NCI-H2081 (cell line): ENCODE measurements around the gene CDH6.

Source experiments
- DNase-seq, 2 experiments: peaks; one replicate each; lab custom pipeline; 2025; lab: John Stamatoyannopoulos, UW

Gene CDH6

DNA sequence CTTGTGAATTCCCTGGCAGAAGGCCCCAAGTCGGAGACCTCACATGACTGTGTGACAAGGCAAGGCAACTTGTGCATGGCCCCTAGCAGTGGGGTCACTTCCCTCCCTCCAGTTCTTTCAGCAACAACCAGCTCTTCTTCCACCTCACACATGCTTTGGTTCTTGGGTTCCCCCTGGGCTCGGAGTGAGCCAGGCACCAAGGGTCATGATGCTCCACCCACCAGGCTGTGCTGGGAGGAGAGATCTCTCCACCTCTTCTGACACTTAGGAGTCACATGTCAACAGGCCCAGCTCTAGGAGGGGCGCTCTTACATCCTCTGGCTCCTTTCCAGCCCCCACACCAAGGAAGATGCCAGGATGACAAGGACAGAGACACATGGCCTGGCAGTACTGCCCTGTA lies 56.7 kb downstream of the CDH6 start:
- no peak for DNase-seq

DNA sequence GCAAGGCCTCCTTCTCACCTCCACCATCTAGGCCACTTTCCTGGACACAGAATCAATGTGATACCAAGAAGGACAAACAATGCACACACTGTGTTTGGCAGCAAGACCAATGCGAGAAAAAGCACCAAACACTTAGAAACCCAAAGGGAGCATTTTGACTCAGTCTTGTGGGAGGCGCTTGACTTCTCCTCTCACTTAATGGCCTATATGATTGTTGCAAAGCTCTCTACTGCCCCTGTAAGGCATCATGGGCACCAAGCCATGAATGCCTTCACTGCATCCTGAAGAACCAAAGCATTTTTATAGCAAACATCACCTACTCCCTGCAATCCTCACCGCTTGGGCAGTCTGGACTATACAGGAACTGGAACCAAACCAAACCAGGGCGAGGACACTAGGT lies 57.5 kb downstream of the CDH6 start:
- no peak for DNase-seq

DNA sequence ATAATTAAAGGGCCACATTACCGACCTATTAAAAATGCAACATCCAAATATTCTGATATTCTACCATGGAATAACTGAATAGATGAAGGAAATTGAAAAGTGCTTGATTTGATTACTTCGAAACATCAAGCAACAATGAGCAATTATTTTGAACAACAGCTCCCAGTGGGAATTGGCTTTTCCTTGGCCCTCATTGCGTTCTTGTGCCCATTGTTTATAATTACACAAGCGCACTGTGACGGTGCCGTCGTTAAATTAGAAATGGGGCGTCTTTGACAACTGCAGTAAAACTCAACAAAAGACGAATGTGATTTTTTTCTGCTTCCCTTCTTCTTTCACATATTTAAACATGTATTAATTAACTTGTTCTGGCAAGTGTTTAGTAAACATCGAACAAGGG lies 61.6 kb downstream of the CDH6 start:
- DNase-seq: peak in 1 of 2 experiments; percentile 52

DNA sequence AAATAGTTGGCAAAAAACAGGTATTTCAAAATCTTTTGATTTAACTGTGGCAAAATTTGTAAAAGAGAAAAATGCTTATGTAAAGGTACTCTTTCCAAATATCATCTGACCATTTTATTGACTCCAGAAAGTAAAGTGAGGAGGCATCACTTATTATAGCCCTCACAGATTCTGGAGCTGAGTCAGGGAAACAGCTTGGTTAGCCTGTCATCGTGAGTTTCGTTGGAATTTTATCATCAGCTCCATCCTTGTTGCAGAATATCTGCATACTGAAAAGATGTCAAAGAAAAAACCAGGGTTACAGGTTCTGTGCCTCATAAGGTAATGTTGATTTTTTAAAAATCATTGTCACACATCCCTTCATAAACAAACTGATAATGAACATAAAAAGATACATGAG lies 74.8 kb downstream of the CDH6 start:
- DNase-seq: no peak

DNA sequence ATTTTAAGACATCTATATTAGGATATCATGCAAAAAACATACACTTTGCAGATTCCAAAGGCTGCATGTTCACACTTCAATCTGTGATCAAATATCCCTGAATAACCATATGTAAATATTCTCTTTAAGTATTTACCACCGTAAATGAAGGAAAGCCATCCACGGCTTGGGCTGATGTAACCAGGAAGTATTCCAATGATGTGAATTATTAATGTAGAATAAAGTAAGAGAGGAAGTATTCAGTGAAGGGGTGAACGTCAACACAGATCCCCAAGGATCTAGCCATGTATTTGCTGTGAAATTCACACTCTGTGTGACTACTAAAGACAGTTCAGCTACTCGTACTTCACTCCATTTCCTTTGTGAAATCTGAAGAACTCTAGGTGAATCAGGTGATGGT lies 75.2 kb downstream of the CDH6 start:
- no peak for DNase-seq

DNA sequence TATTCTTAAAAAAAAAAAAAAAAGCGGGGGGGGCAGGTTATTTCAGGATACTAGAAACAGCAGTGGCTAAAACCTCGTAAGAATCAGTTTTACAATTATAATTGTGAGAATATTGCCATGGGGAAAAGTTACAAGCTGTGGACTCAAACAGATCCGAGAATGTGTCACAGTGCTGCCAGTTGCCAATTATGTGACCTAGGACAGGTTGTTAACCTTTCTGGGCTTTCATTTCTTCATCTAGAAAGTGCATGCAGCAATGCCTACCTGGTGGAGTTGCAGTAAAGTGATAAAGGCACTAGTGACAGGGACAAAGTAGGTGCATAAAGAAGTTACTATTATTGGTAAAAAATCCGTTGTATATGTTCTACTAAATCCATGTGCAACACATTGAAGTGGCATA lies 75.8 kb downstream of the CDH6 start:
- DNase-seq: no peak

DNA sequence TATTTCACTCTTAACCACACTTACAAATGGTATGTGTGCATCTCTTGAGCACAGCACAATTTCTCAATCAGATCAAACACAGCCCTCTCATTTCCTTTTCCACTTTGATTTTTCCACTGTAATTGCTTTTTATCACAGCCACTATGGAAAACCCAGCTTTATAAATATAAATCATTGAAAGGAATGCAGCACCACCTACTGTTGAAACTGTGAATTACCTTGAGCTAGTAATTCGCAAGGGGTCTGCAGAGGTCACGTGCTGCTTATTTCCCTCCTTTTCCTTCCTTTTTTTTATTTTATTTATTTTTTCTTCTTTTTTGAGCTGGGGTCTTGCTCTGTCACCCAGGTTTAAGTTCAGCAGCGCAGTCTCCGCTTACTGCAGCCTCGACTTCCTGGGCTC lies 76.9 kb downstream of the CDH6 start:
- DNase-seq: peak; percentile 74 to 76

DNA sequence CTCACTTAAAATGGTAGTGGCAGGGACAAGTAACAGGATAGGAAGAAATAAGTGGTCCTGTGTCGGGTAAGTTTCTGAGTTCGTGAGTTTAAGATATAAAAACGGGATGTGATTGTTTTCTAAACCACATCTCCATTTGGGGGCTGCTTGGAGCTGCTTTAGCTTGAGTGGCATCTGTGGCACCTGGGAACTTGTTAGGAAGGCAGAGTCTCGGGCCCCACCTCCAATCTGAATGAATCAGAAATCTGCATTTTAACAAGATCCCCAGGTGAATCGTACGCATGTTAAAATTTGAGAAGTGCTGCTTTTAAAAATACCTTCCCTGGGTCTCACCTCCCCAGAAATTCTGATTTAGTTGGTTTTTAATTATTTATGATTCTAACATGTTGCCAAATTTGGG lies 78.1 kb downstream of the CDH6 start:
- DNase-seq: no peak

DNA sequence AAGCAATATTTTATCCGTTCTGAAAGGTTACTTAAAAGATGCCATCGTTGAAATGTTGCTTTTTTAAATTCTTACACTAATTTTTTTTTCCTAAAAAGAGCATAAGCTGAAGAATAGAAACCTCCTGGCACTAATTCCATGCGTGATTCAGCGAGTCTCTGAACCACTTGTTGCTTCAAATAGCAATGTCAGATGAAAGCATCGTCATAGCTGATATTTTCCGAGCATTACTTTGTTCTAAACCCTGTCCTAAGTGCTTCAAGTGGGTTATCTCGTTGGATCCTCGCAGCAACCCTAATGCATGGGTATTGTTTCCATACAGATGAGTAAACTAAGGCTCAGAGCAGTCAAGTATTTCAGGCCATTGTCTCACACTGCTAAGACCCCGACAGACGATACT lies 79.7 kb downstream of the CDH6 start:
- DNase-seq: no peak

DNA sequence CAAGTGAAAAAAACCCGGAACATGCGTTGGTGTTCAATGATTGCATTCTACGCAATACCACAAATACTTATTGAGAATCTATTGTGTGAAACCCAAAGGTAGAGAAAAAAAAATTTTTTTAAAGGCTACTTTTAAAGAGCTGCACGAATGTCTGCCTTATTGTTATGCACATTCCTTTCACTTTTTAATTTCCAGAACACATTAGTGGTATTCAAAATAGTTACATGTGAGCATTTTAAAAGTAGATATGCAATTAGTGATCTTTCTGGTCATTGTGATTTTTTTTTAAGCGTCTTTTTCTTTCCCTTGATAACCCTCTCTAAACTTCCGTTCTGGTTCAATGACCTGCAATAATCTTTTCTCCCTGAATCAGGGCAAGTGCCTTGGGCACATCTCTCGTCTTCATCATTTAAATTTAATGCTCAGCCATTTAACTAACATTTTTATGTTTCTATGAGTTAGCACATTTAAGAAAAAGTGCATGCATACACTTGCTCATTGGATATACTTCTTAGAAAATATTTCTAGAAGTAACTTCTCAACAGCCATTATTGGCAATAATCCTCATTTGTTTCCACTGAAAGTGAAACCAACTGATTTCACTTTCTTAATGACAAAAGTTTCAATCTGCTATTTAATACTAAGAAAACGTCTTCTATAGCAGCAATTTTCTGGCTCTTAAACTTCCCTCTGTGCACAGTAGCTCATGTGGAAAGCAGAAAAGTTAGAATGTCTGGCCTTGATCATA lies 80.3 kb downstream of the CDH6 start:
- no peak for DNase-seq

DNA sequence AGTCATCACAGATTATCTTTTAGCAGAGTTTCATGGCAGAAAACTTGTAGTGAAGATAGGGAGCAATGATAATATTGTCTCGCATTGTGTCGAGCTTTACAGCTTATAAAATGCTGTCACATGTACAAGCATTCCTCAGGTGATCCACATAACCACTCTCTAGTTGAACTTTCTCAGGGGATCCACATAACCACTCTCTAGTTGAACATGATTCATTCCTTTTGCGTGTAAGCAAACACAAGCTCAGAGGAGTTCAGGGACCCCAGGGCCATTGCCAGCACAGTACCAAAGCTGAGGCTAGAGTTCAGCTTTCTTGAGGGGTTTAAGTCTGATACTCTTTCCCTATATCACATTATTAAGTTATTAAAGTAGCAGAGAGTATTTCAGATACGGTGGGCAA lies 86.7 kb downstream of the CDH6 start:
- DNase-seq: no peak

DNA sequence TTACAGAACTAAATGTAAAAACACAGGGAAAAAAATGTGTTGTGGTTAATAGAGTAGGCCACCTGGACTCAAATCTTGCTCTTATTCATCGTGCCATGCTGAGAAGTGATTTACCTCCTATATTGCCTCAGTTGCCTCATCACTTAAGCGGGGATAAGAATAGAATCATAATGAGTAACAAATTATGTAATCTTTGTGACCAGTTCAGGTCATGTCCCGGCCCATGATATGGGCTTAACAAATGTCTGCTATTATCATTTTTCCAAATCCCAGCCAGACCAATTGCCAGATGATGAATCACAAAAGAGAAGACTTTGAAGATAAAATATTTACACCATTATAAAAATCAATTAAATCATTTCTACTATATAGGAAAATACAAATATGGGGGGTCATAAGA lies 89.8 kb downstream of the CDH6 start:
- no peak for DNase-seq

DNA sequence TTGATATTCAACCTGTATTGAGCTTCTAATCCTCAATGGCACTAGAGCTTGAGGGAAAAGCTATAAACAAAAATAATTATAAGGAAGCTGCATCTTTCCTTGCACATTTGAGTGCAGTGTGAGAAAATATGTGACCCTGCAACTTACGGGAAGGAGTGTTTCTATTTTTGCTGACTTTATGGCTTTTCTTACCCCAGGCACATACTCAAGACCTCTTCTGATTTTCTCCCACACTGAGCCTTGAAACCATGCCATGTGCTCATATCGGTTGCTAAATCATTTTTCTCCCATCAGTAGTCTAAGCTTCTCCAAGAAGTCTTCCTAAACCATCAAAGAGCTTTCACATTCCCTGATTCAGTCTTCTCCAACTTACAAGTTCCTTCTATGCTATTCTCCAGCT lies 91.5 kb downstream of the CDH6 start:
- DNase-seq: no peak

DNA sequence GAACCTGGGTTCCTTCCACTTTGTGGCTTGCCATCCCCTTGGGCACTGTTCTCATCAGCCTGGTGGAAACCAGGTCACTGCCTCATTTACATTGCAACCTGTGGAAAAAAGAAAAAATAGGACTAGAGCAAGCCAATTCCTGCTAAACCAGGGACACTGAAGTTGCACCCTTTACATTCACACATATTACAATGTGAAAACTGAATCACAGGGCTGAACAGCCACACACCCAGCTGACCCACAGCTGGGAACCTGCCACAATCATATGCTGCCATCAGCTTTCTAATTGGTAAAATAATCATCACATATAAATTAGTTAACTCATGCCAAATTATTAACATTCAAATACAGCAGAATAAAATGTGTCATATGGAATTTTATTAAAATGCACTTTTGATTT lies 94.5 kb downstream of the CDH6 start:
- no peak for DNase-seq

DNA sequence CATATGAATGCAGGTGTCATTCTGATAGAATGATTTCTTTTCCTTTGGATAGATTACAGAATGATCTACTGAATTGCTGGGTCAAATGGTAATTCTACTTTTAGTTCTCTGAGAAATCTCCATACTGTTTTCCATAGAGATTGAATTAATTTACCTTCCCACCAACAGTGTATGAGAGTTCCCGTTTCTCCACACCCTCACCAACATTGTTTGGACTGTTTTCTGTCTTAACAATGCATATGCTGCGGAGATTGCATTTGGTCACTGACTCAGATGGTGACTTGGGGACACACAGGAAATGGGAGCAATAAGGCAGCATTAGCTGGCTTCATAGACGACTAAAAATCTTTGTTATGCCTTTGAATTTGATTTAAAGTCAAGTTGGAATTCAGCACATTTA lies 95.9 kb downstream of the CDH6 start:
- no peak for DNase-seq

DNA sequence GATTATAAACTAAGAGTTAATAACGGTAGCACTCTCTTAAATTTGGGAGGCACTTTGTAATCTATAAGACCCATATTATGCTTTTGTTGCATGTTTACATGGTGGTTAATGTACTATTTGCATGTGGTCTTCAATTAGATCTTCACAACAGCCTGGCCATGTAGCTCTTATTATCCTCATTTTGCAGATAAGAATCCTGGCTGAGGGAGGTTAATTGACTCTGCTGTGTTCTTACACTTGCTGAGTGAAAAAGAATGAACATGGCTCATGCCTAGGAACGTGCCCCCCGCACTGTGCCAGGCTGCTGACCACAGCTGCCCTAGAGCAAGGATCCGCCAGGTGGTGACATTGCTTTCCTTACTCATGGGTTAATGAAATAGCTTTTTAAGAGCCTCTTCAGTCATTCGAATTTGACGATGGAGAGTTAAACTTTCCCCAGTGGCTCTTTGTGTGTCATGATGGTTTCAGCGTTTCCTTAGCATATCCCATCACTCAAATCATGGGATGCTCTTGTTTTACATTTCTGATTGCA lies 97.9 kb downstream of the CDH6 start:
- no peak for DNase-seq

DNA sequence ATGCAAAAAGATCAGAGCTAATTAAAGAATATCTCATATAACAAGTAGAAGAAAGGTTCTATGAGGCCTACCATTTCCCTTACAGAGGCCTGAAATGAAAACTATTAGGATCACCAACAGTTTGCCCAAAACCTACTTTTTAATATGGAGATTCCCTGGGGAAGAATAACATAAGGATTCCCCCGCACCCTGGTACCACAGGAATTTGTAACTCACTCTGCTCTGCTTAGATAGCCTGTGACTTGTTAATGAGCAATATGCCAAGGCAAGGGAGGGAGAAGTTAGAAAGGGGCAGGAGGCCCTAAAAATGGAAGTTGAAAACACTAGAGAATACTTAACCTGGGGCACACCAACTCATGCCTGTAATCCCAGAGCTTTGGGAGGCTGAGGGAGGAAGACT lies 107.0 kb downstream of the CDH6 start:
- no peak for DNase-seq

DNA sequence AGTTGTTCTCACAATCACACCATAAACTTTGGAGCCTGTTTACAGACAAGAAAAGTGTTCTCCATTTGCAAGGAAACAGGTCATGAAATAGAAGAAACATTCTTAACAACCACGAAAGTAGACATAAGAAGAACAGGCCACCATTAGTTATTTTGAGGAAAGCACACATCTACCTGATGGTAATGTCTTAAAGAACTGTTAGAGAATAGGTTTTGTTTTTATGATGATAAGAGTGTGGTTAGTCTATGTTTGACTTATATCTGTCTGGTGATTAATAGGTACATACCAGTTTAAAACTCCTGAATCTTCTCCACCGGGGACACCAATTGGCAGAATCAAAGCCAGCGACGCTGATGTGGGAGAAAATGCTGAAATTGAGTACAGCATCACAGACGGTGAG lies 108.3 kb downstream of the CDH6 start:
- DNase-seq: no peak

DNA sequence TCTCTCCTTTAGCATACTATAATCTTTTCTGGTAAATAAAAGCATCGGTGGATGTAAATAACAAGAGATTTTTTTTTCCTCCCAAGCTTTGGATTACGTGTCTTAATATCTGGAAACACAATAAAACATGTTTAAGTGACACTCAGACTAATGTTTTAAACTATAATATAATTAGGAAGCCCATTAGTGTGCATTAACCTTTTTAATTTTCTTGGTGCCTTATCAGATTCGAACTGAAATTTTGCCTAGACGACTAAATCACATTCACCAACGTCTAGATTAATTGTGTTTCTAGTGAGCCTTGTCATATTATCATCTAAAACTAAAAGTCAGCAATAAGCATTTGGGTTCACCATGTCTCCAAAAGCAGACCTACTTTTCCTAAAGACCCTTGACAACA lies 110.2 kb downstream of the CDH6 start:
- DNase-seq: no peak

DNA sequence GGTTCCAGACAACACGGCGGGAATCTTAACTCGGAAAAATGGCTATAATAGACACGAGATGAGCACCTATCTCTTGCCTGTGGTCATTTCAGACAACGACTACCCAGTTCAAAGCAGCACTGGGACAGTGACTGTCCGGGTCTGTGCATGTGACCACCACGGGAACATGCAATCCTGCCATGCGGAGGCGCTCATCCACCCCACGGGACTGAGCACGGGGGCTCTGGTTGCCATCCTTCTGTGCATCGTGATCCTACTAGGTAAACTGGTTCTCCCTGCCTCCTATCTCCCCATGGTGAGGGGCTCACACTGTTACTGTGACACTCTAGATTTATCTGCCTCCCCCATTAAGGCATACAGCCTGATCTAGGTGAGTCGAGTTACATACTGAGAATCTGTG lies 124.2 kb downstream of the CDH6 start:
- no peak for DNase-seq

DNA sequence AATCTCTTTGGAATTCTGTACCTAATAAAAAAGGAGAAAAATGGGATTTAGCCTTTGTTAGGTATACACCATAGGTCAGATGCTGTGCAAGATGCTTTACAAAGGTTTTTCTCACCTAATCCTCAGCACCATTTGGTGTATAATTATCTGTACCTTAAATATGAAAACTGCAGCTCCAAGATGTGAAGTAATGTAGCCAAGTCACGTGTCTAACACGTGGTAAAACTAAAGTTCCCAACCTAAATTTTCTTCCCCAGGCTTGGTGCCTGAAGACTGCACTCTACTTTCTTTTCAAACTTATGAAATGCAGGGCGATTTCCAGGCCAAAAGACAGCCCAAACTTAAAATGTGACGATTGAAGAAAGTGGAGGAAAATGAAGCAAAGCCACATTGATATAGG lies 125.8 kb downstream of the CDH6 start:
- DNase-seq: no peak

DNA sequence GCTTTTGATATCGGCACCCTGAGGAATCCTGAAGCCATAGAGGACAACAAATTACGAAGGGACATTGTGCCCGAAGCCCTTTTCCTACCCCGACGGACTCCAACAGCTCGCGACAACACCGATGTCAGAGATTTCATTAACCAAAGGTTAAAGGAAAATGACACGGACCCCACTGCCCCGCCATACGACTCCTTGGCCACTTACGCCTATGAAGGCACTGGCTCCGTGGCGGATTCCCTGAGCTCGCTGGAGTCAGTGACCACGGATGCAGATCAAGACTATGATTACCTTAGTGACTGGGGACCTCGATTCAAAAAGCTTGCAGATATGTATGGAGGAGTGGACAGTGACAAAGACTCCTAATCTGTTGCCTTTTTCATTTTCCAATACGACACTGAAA lies 129.5 kb downstream of the CDH6 start:
- no peak for DNase-seq

DNA sequence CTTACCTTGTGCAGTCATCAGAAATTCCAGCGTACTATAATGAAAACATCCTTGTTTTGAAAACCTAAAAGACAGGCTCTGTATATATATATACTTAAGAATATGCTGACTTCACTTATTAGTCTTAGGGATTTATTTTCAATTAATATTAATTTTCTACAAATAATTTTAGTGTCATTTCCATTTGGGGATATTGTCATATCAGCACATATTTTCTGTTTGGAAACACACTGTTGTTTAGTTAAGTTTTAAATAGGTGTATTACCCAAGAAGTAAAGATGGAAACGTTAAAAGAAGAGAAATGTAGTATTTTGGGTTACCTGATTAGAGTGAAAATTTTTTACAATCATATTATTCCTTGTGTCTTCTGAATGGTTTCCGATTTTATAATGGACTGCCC lies 131.4 kb downstream of the CDH6 start:
- DNase-seq: no peak

DNA sequence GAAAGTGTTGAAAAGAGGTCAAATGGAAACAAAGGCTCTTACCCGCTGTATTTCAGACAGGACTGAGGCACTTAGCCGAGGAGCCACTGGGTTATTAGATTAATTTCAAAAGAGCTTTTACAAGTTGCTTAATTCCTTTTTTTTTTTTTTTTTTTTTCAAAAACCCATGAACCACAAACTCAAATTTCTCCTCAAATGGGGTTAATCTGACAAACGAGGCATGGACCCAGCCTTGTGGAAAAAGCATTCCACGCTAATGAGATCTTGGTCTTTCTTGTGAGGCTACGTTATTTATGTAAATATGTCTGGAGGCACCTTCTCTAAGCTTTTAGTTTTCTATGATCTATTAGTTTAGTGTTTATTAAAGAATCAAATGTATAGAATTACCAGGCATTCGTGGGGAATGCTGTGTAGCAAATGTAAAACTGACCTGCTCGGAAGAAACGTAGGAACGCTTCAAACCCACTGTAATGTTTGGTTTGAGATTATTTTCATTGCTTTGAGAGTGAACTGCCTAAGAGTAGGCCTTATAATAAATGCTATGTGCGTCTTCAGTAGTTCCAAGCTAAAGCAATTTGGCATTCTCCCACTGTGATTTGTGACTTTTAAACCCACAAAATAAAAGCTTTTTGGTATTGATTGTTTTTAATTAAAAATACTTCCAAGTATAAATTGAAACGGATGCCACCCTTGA lies 134.7 kb downstream of the CDH6 start:
- no peak for DNase-seq
